Measurements from ENCODE around the gene CCDC144A.
"Not testable (repeated sequence)": the region's sequence is repeated elsewhere in the genome, so short reads cannot be mapped to it uniquely, and the experiment has no call there.

The CCDC144A gene, protein sequence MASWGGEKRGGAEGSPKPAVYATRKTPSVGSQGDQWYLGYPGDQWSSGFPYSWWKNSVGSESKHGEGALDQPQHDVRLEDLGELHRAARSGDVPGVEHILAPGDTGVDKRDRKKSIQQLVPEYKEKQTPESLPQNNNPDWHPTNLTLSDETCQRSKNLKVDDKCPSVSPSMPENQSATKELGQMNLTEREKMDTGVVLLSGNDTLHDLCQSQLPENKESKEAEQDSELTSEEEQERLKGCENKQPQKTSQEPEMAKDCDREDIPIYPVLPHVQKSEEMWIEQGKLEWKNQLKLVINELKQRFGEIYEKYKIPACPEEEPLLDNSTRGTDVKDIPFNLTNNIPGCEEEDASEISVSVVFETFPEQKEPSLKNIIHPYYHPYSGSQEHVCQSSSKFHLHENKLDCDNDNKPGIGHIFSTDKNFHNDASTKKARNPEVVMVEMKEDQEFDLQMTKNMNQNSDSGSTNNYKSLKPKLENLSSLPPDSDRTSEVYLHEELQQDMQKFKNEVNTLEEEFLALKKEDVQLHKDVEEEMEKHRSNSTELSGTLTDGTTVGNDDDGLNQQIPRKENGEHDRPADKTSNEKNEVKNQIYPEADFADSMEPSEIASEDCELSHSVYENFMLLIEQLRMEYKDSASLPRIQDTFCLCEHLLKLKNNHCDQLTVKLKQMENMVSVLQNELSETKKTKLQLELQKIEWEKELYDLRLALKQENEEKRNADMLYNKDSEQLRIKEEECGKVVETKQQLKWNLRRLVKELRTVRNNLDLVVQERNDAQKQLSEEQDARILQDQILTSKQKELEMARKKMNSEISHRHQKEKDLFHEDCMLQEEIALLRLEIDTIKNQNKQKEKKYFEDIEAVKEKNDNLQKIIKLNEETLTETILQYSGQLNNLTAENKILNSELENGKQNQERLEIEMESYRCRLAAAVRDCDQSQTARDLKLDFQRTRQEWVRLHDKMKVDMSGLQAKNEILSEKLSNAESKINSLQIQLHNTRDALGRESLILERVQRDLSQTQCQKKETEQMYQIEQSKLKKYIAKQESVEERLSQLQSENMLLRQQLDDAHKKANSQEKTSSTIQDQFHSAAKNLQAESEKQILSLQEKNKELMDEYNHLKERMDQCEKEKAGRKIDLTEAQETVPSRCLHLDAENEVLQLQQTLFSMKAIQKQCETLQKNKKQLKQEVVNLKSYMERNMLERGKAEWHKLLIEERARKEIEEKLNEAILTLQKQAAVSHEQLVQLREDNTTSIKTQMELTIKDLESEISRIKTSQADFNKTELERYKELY (N-terminal part only)

DNA sequence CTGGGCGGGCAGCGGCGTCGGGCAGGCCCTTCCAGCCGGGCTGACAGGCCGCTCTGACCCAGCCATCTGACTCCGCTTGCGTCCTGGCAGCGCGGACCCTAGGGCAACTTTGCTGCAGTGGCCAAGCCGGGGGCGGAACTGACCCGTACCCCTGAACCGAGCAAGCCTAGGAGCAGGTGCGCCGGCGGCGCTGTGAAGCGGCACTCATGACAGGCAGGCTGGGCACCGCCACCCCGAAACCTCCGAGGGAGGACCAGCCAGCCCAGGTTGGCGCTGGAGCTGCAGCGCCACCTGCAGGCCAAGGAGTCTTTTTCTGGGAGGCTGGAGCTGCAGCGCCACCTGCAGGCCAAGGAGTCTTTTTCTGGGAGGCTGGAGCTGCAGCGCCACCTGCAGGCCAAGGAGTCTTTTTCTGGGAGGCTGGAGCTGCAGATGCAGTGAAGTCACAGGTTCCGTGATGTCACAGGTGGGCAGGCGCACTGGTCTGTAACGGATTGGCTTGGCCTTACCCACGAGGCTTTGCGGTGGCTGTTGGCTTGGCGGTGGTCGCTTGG is at the start of gene CCDC144A:
CCDC144A (plus strand) TSS at position 511 of the 551 bp plus-strand sequence. CDS start 160 bp downstream, outside the sequence.
- not testable (repeated sequence) for DNase-seq

DNA sequence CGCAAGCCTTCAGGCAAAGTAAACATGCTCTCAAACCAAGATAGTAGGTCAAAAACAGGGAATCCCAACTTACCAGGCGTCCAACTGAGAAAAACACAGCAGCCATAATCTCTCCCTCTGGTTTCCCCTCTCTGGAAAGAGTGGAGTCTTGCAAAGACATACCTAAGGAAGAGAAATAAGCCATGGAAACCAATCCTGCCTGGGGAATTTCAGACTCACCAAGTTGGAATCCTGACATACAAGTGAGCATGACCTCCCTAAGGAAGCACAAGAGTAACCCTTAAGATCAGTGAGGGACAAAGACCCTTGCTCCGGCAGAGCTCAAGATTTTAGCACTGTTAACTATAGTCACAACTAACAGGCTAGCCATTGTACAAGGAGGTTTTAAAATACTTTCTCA is 40.5 kb upstream of the CCDC144A start:
- no peak for DNase-seq

DNA sequence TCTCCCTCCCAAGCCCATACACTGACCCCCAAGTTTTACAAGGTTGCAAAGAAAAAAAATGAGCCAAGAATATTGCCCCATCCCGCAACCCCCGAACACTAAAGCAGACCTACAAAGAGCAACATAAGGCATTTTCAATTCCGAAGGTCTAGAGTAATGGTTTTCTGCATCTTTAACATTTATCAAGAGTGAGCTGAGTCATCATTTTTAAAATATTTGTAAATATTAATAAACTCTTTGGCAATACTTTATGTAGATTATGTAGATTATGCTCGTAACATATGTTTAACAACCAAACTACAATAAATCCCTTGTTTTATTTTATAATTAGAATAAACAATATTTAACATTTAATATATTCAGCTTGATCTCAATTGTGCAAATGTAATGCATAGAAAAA is 37.8 kb upstream of the CCDC144A start:
- DNase-seq, result no peak

DNA sequence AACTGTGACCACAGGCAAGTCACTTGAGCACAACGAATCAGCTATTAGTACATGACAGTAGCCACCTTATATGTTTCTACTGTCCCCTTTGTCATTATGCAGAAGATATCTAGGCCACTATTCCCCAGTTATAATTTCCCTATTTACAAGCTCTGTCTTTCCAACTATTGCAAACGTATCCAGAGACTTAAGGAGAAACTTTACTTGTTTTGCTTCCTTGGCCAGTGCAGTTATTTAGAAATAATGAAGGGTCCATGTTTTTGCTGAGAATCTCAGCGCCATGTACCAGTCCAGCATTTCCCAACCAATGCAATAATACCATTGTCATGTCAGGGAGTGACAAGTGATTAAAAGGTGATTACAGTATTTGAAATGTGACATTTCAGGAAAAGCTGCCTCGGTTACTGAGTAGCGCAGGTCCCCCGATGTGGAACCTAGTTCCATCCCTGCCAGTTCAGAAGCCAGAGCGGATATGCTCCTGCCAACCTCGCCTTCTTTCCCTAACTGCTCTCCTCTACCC is 37.1 kb upstream of the CCDC144A start:
- DNase-seq, result peak; percentile 52

DNA sequence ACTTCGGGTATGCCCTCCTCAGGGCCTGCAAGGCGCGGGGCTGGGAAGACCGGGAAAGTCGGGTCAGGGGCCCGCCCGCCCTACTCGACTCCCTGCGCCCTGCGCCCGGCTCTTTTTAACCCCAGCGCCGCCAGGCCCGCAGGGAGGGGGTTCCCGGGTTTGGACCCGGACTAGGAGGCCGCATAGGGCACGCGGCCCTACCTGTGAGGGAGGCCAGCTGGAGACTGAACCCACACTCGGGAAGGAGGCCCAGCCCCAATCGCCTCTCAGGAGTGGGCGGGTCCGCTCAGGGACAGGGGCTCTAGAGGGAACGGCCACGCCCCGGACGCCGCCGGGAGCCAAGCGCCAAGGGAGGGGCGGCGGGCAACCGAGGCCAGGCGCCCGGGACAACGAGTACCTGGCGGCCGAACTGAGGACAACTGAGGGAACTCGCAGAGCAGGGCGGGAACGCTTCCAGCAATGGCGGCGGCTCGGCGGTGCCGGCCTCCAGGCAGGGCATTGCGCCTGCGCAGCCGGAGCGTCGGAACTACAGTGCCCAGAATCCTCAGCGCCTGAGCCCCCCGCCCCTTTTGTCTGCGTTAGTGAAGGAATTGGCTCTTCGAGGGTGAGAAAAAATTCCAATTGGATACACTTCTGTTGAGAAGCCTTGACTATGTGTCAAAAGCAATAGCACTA is 36.5 kb upstream of the CCDC144A start, which contains the start of gene ZNF624:
ZNF624 (minus strand) TSS at position 484 of the 675 bp plus-strand sequence.
- DNase-seq, result peak; percentile 88

DNA sequence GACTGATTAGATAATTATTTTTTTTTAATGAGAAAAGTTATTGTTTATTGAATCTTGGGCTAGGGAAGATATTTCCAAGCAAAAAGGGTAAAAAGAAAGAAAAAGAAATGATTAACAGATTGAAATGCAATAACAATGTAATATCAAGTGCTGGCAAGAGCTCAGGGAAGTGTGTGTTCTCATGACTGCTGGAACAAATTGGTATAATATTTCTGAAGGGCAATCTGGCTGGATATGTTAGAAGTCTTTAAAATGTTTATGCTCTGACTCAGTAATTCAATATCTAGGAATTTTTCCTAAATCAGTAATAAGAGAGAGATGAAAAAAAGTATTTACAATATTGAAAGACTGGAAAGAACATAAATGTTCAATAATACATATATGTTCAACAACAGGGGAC is 28.8 kb upstream of the CCDC144A start:
- no peak for DNase-seq

DNA sequence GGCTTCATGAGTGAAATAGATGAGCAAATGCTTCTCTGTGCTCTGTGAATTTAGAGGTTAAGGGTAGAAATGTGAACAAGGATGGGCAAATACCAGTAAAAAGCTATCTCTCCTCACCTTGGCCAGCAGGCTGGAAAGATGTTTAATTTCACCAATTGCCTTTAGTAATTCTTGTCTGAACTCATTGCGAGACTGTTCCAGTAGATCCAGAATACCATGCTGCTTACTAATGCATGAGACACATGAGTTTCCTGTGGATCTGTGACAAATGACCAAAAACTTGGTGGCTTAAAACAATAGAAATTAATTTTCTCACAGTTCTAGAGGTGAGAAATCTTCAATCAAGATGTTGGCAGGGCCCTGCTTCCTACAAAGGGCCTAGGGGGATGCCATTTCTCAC is 27.1 kb upstream of the CCDC144A start:
- no peak for DNase-seq

DNA sequence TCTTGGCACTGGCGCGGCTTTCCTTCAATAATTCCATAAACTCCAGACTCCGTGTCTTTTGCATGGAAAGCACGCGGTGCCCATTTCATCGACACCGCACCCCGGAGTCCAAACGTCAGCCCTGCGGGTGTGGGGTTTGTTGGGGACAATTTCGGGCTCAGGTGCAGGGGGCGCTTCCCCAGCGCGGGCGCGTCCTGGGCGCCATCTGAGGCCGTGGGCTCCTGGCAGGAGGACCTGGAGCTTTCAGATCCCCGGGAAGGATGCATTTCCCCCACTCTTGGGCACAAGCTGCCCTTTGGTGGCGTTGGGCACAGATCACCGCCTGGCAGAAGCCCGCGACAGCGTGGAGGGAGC is 23.5 kb upstream of the CCDC144A start:
- not testable (repeated sequence) for DNase-seq

DNA sequence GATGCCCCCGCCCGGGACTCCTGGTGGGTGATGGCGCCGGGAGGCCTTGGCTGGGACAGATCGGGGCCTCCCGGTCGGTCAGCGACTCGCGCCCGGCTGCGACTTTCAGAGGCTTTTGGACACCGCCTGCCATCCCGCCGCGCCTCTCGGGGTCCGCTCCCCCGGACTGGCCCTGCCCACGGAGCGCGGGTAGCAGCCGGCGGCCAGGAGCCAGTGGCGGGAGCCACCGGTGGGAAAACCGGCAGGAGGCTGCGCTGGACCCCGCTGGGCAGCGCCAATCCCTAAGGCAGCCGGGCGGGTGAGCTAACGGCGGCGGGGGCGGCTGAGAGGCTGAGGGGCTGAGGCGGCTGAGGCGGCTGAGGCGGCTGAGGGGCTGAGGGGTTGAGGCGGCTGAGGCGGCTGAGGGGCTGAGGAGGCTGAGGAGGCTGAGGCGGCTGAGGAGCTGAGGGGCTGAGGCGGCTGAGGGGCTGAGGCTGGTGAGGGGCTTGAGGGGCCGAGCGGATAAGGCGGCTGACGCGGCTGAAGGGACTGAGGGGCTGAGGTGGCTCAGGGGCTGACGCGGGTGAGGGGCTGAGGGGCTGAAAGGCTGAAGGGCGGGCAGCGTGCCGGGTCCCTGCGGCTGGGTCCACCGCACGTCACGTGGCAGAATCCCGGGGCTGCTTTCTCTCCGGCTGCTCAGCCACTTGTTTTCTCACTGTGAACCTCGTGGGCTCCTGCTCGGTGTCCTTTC is 23.0 kb upstream of the CCDC144A start:
- peak; percentile 5 for DNase-seq

DNA sequence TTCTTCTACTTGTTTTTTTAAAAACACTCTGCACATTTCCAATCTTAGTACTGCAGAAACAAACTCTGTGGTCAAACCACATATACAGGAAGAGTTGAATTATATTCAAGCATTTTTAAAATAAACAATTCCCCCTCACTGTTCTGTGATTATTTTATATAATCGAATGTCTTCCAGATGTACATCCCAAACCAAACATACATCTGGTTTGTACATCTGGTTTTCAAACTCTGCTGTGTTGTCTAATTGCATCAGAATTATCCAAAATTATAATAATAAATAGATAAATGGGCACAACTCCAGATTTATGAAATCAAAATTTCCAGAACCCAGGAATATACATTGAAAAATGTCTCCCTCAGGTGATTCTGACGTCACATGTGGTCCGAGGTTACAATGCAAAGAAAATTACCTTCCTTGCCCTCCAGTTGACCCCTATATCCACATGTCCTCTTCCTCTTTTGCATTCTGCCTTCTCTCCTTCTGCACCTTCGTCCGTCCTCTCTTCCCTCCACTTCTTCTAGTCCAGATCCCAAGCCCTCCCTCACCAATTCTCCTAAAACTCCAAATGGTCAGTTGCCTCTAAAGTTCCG is 13.3 kb upstream of the CCDC144A start:
- no peak for DNase-seq

DNA sequence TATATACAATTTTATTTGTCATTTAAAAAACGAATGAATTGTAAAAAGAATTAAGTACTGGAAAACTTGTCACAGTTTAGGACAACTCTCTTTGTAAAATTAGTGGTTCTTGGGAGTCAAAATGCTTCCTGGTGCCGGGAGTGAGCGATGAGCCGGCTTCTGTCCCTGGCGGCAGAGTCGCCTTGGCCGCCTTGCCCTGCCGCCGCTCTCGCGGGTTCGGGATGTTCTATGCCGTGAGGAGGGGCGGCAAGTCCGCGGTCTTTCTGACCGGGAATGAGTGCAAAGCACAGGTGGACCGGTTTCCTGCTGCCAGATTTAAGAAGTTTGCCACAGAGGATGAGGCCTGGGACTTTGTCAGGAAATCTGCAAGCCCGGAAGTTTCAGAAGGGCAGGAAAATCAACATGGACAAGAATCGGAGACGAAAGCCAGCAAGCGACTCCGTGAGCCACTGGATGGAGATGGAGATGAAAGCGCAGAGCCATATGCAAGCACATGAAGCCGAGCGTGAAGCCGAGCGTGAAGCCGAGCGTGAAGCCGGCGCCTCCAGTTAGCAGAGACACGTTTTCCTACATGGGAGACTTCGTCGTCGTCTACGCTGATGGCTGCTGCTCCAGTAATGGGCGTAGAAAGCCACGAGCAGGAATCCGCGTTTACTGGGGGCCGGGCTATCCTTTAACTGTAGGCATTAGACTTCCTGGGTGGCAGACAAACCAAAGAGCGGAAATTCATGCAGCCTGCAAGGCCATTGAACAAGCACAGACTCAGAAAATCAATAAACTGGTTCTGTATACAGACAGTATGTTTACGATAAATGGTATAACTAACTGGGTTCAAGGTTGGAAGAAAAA is 6.5 kb upstream of the CCDC144A start:
- not testable (repeated sequence) for DNase-seq

DNA sequence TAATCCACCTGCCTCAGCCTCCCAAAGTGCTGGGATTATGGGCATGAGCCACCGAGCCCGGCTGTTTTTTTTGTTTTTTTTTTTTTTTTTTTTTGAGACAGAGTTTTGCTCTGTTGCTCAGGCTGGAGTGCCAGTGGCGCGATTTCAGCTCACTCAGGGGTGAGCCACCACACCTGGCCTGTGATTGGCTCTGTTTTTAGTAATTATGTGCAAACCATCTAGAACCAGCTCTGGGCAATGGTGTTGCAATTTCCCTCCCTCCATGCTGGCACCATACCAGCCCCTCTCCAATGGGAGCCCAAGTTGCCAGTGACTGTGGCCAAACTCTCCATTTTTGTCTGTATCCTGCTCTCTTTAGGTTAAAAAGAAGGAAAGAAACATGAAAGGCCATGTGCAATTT is 4.0 kb upstream of the CCDC144A start:
- not testable (repeated sequence) for DNase-seq

DNA sequence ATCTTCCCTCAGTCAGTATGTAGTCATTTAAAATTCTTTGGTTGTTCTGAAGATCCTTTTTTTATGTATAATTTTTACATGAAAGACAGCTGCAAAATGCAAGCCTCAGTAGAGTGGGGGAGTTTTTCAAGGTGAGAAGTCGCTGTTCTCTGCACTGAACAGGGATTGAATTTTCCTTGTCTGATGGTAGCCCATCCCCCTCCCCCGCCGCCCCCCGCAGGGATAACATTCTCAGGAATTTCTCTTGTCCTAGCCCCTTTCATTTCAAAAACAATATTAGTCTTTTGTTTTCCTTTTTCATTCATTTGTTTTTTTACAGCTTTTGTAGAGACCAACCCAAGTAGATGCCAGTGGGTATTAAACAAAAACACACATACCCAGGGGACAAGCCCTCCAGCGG is 2.9 kb upstream of the CCDC144A start:
- DNase-seq, result not testable (repeated sequence)

DNA sequence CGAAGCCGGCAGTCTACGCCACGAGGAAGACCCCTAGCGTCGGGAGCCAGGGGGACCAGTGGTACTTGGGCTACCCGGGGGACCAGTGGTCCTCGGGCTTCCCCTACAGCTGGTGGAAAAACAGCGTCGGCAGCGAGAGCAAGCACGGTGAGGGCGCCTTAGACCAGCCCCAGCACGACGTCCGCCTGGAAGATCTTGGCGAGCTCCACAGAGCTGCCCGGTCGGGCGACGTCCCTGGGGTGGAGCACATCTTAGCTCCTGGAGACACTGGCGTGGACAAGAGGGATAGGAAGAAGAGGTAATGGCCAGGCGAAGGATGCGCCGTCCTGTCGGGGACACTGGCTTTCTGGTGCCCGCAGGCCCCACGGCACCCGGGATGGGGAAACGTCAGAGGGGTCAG is 406 bp downstream of the CCDC144A start:
- not testable (repeated sequence) for DNase-seq

DNA sequence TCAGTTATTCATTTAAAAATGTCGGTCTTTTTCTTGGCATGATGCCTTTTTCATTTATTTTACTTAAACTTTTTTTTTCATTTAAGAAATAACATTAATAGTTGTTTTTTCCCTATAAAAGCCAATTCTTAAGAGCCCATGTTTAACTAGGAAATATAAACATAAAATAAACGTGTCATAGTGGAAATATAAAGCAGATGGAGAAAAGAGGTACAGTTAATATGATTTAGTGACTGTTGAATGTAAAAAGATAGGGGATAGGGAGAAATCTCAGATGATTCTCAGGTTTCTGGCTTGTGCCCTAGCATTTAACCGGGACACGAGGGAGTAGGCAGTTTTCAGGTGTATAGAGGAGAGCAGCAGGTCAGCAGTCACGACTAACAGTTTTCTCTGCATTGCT is 7.6 kb downstream of the CCDC144A start:
- DNase-seq, result not testable (repeated sequence)

DNA sequence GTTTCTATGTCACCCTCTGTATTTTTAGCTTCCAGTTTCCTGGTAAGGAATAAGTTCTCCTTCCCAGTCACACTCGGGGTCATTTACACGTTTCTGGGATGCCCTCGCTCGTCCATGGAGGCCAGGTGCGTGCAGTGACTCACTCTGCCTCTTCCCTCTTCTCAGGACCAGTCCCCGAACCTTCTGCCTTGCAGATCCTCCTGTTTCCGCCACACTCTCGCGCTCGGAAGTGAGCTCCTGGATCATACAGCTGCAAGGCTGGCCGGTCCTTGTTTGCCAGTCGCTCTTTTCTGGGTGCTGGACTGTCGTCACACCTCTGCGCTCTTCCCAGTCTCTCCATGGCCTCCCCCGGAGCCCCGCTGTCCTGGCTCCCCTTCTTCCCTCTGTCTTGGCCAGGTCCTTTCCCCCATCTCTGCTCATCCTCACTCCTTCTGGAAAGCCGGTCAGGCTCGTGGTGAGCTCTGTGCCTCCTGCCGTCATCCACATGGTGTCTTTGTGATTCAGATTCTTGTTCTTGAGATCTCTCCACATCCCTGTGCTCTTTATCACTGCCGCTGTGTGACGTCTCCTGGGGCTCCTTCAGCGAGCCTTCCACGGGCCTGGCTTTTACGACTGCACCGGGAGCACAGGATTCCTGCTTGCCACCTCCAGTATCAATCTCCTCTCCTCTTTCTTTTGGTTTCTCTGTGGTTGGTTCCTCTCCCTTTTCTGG is 55.6 kb downstream of the CCDC144A start:
- not testable (repeated sequence) for DNase-seq

DNA sequence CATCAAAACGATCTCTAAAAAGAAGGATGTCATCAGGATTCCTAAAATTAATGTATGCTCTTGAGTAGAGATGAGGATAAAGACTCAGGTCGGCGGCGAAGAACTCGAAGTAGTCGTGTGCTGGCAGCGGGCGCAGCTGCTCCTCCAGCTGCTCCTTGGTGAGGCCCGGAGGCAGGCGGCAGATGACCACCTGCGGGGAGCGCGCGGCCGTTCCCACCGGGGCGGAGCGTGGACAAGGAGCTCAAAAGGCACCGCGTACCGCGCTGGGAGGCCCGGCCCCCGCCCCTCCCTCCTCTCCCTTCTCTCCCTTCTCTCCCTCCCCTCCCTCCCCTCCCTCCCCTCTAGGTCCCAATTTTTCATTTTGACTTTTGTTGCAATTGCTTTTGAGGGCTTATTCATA is 56.5 kb downstream of the CCDC144A start:
- DNase-seq, result not testable (repeated sequence)

DNA sequence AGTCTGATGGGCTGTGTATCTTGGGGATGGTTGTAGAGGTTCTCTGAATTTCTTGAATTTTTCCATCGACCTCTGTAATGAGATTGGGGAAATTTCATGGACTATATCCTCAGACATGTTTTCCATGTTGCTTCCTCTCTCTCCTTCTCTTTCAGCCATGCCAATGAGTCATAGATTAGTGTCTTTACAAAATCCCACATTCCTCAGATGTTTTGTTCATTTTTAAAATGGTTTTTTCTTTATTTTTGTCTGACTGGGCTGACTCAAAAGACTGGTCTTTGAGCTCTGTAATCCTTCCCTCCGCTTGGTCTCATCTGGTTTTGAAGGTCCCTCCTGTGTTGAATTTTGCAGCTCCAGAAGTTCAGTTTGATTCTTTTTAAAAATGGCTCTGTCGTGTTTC is 60.5 kb downstream of the CCDC144A start:
- not testable (repeated sequence) for DNase-seq
